8988T (cell line): ENCODE measurements around the gene ITPR1.
"Not testable (repeated sequence)": the region's sequence is repeated elsewhere in the genome, so short reads cannot be mapped to it uniquely, and the experiment has no call there.

ENCODE experiments used
- DNase-seq: peaks from one replicate; pipeline ENCODE4 v3.0.0; 2011

The ITPR1 gene

GRCh38 chr3:4749567-4750002 lies 256.4 kb downstream of the ITPR1 start:
- no peak for DNase-seq

GRCh38 chr3:4750306-4750968 lies 257.3 kb downstream of the ITPR1 start:
- no peak for DNase-seq

GRCh38 chr3:4751029-4751501 lies 257.9 kb downstream of the ITPR1 start:
- DNase-seq, result no peak

DNA sequence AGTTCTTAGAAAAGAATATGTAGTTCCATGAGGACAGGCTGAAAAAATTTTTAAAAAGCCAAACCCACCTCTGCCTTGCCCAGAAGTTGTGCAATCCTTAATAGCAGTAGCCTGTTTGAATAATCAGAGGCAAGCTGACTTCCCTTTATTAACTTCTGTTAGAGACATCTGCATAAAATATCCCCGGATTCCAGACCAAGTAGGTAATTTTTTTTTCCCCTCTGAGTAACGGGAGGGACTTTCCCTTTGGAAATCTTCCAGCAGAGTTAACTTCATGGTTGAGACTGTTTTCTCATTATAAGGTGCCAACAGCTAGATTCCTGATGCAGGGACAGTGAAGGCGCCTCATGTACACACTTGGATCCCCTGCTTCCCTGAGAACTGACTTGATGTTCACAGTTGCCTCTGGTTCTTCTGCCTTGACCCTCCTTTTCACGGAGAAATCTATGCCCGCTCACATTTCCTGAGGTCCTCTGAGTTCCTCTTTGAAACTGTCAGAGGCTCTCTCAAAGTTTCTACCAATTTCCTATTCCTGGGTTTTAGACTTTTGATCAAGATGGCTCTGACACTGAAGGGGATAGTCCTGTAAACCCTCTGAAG lies 258.5 kb downstream of the ITPR1 start:
- DNase-seq, result no peak

DNA sequence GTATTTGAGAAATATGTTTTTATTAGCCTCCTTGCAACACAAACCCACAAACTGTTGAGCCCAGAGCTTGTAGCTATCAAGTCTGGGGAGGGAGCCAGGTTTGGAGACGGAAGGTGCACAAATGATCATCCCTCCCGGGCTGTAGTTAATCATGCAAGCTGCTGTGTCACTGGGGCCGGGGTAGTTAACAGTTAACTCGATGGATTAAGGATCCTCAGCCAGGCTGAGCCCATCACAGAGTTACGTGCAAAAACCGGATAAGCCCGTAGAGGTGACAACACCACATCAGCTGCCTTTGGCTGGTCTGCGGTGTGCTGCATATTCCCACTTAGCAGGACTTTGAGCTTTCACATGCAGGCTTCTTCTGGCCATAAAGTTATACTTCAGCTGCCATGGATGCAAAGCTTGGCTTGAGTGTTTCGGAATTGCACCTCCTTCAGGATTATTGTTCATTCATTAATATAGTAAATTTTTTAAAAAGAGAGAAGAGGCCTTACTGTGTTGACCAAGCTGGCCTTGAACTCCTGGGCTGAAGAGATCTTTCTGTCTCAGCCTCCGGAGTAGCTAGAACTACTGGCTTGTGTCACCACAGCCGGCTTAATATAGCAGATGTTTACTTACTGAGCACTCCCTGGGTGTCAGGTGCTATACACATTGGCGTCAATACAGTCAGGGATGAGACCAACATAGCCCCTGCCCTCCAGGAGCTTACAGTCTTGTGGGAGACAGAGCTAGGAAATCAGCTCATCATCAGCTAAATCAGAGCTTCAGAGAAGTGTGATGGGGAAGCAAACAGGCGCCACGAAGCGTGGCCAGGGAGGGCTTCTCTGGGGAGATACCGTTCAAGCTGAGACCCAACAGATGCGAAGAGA lies 259.3 kb downstream of the ITPR1 start:
- no peak for DNase-seq

DNA sequence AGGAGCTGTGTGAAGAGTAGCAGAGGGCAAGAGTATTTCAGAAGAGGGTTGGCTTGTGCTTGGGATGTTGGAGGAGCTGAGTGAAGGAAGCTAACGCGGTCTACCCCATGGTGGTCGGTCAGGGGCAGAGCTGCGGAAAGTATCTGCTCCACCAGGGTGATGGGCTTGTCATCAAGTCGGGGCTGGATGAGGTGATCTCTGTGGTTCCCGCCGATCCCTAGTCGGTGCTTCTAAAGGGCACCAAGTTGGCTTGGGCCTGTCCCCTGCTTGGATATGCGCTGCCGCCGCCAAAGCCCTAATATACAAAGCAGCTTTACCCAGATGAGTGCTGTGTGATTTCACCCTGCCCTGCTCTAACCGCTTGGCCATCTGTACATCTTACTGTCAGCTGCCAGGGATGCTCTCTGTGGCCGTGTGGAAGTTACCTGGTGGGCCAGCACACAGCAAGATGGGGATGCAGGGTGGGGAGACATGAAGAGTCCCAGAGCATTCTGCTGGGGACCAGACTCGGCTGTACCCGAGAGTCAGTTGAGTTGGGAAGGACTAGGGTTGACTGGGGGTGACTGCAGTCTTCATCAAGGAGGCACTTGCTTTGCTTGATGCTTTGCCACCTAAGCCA lies 260.0 kb downstream of the ITPR1 start:
- DNase-seq, result no peak

- DNase-seq, result no peak
These were observed 261.3 kb downstream of the ITPR1 start for GRCh38 chr3:4754180-4755086.

- no peak for DNase-seq
These were observed 262.4 kb downstream of the ITPR1 start for GRCh38 chr3:4755566-4755965.

DNA sequence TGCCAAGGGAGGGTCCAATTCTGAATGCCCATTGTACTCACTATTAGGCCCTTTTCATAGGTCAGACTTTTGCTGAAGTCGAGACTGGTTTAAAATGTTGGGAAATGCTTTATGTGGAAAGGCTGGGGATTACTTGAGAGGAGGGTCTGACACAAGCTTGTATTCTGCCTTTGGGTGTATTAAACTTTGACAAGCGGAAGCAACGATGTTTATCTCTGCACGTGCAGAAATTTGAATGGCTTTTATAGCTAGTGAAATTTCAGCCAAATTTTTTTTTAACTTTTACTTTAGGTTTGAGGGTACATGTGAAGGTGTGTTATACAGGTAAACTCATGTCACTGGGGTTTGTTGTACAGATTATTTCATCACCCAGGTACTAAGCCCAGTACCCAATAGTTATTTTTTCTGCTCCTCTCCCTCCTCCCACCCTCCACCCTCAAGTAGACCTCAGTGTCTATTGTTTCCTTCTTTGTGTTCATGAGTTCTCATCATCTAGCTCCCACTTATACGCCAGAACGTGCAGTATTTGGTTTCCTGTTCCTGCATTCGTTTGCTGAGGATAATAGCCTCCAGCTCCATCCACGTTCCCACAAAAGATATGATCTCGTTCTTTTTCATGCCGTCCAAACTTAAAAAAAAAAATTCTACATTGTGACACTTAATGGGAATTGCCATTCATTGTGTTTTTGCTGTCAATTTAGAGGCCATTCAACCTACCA lies 263.1 kb downstream of the ITPR1 start:
- DNase-seq, result no peak

DNA sequence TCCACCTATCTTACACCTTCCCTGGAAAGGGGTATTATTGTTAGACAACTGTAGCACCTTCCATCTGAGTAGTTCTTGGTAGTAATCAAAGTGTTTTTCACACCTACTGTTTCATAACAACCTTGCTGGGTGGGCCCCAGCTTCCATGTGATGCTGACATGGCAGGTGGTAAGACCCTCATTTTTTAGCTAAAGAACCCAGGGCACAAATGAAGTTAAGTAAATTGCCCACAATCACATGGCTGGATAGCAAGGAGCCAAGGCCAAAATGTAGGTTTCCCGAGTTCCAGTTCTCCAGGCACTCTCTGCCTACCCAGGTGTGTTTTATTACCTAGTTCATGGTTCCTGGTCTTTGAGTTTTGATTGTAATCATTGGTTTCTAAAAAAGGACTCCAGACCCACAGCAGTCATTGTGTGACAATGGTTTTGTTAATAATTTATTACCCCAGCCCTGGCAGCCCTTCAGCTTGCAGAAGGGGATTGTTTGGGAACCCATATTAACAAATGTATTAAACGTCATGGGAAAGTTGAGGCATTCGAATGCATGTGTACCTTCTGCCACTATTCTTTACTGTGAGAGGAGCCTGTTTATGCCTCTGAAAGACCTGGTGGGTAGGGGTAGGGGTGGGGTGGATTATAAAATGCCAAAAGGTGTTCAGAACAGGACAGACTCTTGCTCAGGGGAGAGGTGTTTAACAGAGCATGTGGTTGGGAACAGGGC lies 263.9 kb downstream of the ITPR1 start:
- no peak for DNase-seq

- DNase-seq, result no peak
These were observed 264.6 kb downstream of the ITPR1 start for GRCh38 chr3:4757575-4758248.

DNA sequence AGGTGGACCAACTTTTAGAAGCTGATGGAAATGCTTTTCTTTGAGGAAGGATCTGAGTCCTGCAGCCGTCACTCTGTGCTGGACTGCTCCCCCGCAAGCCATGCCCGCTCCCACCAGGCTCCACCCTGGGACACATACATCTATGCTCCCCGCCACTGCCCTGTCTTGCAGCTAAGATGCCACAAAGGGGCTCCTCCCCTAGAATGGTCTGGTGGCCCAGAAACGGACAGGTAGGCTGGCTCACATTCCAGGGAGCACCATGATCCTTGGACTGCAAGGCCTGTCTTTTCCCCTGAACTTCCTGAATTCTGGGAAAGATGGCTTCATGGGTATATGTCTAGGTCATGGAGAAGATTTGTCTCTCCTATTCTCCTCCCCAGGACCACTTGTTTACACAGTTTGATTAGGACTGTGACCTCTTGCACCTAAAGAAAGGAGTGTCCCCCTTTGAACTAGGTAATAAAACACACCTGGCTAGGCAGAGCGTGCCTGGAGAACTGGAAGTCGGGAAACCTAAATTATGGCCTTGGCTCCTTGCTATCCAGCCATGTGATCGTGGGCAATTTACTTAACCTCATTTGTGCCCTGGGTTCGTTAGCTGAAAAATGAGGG lies 265.2 kb downstream of the ITPR1 start:
- DNase-seq, result no peak

- no peak for DNase-seq
These were observed 266.0 kb downstream of the ITPR1 start for GRCh38 chr3:4758957-4759656.

DNA sequence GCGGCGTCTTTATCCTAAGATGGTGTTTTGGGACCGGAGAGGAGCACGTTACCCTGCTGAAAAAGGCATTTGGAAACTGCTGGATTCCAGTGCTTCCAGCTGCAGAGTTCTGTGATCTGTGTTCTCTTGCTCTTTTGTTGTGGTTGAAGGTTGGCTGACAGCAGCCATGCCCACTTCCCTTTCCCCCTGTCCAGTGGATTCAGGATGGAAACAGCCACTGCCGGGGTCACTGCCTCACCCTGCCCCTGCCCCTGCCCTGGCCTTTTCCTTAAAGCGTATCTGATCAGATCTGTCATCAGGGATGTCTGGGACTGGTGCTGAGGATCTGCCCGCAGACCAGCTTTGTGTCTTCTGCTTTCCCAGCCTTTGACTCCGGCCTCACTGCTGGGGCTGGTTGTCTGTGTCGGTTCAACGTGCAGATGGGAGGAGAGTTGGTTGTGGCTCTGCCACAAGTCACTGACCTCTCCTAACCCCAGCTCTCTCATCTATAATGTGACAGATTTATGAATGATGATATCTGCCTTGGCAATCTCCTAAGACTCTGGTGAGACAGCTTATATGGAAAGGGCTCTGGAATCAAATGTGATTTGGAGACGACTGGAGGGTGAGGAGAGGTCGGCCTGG lies 266.7 kb downstream of the ITPR1 start:
- no peak for DNase-seq

- DNase-seq, result no peak
These were observed 268.6 kb downstream of the ITPR1 start for GRCh38 chr3:4761759-4762158.

- not testable (repeated sequence) for DNase-seq
These were observed 269.5 kb downstream of the ITPR1 start for GRCh38 chr3:4762481-4763230.

DNA sequence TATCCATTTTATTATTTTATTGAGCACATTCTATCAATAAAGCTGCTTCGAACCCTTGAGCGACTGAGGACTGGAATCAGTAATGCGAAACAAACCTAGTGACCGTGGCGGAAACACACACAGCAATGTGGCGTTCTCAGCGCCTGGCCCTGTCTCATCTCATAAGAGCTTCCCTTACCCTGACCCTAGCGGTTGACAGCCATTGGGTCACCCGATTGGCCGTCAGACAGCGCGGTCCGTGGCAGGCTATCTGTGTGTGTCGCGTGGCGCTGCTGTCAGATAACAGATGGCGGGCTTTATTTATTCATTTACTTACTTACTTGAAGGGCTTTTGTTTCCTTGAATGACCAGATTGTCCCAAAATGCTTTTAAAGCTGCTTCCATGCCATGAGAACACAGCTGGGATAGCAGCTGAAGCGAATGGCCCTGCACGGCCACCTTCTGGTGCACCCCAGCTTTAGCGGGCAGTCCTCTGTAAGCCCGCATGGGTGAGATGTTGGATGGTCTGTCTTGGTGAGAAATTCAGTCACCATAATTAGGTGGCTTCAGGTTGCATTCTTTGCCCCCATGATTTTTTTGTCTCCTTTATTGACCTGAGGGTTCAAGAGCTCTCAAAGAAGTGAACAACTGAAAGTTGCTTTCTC lies 270.6 kb downstream of the ITPR1 start:
- no peak for DNase-seq
